ENCODE results near the gene UBL4B.
A peak's percentile ranks its signal among the peaks of the same experiment; 100 is the strongest.

The UBL4B gene

GRCh38 chr1:110083061-110083865 lies 29.0 kb upstream of the UBL4B start:
- H3K36me3 ChIP-seq (replicated peaks), result no peaks in the 10 kb centered on the region
- no peak overlapping the region for H3K27ac ChIP-seq
- in situ Hi-C loops (cut with HindIII; ENCODE audit: low pct_ligation_motif_present, low sequenced_read_pairs), result no loop called here
- no peak for DNase-seq
- H3K27me3 ChIP-seq (replicated peaks), result peaks cover 49% of the 10 kb centered on the region
- H3K4me3 ChIP-seq (ENCODE audit: low read depth, low read length), result no peak overlapping the region
- TF ChIP-seq, protein P1, sequence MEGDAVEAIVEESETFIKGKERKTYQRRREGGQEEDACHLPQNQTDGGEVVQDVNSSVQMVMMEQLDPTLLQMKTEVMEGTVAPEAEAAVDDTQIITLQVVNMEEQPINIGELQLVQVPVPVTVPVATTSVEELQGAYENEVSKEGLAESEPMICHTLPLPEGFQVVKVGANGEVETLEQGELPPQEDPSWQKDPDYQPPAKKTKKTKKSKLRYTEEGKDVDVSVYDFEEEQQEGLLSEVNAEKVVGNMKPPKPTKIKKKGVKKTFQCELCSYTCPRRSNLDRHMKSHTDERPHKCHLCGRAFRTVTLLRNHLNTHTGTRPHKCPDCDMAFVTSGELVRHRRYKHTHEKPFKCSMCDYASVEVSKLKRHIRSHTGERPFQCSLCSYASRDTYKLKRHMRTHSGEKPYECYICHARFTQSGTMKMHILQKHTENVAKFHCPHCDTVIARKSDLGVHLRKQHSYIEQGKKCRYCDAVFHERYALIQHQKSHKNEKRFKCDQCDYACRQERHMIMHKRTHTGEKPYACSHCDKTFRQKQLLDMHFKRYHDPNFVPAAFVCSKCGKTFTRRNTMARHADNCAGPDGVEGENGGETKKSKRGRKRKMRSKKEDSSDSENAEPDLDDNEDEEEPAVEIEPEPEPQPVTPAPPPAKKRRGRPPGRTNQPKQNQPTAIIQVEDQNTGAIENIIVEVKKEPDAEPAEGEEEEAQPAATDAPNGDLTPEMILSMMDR (IDR thresholded peaks at IDR 0.05; ENCODE audit: low read depth, low read length, missing control alignments), result no peak

DNA sequence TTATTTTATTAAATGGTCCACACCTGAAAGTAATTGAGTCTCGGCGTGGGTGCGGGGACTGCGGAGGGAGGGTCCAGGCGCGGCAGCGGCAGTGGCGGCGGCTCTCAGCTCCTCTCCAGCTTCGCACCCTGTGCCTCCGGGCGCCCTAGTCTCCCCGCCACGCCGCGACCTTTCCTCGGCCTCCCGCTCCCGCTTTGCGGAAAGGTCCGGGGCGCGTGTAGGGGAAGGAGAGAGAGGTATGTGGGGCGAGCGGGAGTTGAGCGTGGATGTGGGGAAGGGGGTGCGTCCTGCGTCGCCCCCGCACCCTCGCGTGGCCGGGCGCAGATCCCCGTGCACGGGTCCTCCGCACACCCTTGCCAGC lies 28.4 kb upstream of the UBL4B start:
- Histone ChIP-seq H3K27me3 (replicated peaks) (peaks cover 49% of the 10 kb centered on the region), H3K4me3 (ENCODE audit: low read depth, low read length) (no peak overlapping the region), H3K27ac (no peak overlapping the region), H3K36me3 (replicated peaks) (no peaks in the 10 kb centered on the region)
- TF ChIP-seq, protein P1 (IDR thresholded peaks at IDR 0.05; ENCODE audit: low read depth, low read length, missing control alignments), result no peak
- no peak for DNase-seq
- in situ Hi-C loops (cut with HindIII; ENCODE audit: low pct_ligation_motif_present, low sequenced_read_pairs), result no loop called here

DNA sequence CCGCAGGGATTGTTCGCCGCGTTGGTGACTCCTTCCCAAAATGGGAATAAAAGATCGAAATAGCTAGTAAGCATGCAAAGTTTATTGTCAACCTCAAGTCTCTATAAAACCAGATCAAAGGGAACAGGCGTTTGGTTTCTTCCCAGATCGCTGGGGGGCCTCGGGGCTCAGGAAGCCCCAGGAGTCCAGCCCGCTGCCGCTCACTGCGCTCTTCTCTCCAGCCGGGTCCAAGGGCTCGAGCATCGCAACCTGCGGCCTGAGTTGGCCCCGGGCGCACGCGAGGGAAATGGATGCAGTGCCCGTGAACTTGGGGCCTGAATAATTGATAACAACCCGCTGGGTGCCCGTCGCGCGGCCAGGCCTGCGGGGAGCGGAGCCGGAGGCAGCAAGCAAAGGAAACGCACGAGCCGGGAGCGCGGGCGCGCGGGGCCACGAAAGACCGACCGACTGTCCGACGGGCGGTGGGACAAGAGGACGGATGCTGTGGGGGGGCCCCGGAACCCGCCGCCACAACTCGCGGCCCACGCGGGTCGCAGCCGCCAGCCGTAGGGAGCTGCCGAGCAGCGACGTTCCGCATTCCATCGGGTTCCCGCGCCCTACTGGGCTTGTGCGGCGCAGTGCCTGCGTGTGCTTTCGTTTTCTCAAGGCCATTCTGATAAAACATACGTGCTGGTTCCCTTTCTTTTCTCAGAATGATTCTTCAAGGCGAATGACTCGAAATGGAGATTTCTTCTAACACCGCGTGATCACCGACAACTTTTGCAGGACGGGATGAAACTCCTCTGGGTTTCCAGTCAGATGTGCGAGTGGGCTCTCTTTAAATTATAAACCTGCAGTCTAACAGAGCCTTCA lies 27.8 kb upstream of the UBL4B start:
- in situ Hi-C loops (cut with HindIII; ENCODE audit: low pct_ligation_motif_present, low sequenced_read_pairs), result no loop called here
- peaks cover 49% of the 10 kb centered on the region for H3K27me3 ChIP-seq (replicated peaks)
- H3K36me3 ChIP-seq (replicated peaks), result no peaks in the 10 kb centered on the region
- peak; percentile 36 for DNase-seq
- TF ChIP-seq, protein P1 (IDR thresholded peaks at IDR 0.05; ENCODE audit: low read depth, low read length, missing control alignments), result no peak
- H3K4me3 ChIP-seq (ENCODE audit: low read depth, low read length), result peak overlapping the region; percentile 46
- no peak overlapping the region for H3K27ac ChIP-seq

GRCh38 chr1:110085671-110086070 lies 26.6 kb upstream of the UBL4B start:
- Histone ChIP-seq H3K27ac (no peak overlapping the region), H3K27me3 (replicated peaks) (peaks cover 49% of the 10 kb centered on the region), H3K36me3 (replicated peaks) (no peaks in the 10 kb centered on the region), H3K4me3 (ENCODE audit: low read depth, low read length) (no peak overlapping the region)
- in situ Hi-C loops (cut with HindIII; ENCODE audit: low pct_ligation_motif_present, low sequenced_read_pairs), result no loop called here
- no peak for DNase-seq
- TF ChIP-seq, protein P1 (IDR thresholded peaks at IDR 0.05; ENCODE audit: low read depth, low read length, missing control alignments), result no peak

GRCh38 chr1:110086961-110087360 lies 25.3 kb upstream of the UBL4B start:
- TF ChIP-seq, protein P1 (IDR thresholded peaks at IDR 0.05; ENCODE audit: low read depth, low read length, missing control alignments), result no peak
- Histone ChIP-seq H3K27me3 (replicated peaks) (peaks cover 48% of the 10 kb centered on the region), H3K36me3 (replicated peaks) (no peaks in the 10 kb centered on the region), H3K27ac (no peak overlapping the region), H3K4me3 (ENCODE audit: low read depth, low read length) (no peak overlapping the region)
- DNase-seq, result no peak
- in situ Hi-C loops (cut with HindIII; ENCODE audit: low pct_ligation_motif_present, low sequenced_read_pairs), result no loop called here
